HG03139 (cell line): ENCODE results near the gene LRRC56.

ENCODE experiments used
- ATAC-seq: cut with Tn5 transposase; IDR thresholded peaks from one replicate; pipeline ENCODE4 v1.9.1; 2021; ENCODE audit not compliant: unreplicated experiment

LRRC56 gene

DNA sequence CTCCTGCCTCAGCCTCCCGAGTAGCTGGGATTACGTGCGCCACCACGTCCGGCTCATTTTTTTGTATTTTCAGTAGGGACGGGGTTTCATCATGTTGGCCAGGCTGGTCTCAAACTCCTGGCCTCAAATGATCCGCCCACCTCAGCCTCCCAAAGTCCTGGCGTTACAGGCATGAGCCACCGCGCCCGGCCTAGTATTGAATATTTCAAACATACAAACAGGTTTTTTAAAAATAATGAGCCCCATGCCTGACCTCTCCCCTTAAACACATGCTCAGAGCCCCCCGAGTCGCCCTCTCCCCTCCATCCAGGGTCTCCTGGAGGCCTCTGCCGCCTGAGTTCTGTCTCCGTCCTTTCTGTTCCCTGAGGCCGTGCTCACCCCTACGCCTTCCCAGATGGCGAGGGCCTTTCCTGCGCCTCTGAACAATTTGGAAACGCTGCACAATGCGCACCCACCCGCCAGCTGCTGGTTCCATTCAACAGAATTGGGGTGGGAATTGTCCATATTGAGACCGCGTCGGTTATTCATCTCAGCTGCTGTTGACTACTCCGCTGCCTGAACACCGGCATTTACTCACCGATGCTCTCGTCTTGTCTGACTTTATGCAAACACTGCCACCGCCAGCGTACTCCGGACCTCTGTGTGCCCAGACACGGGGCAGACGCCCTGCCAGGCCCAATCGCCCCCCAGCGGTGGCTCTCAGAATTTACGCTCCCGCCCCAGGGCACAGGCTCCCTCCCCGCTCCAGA, 16.7 kb upstream of the LRRC56 start:
- no peak for ATAC-seq

- no peak for ATAC-seq
Measured at GRCh38 chr11:521177-521688, 16.1 kb upstream of the LRRC56 start.

- no peak for ATAC-seq
Measured at GRCh38 chr11:526192-526591, 11.1 kb upstream of the LRRC56 start.

DNA sequence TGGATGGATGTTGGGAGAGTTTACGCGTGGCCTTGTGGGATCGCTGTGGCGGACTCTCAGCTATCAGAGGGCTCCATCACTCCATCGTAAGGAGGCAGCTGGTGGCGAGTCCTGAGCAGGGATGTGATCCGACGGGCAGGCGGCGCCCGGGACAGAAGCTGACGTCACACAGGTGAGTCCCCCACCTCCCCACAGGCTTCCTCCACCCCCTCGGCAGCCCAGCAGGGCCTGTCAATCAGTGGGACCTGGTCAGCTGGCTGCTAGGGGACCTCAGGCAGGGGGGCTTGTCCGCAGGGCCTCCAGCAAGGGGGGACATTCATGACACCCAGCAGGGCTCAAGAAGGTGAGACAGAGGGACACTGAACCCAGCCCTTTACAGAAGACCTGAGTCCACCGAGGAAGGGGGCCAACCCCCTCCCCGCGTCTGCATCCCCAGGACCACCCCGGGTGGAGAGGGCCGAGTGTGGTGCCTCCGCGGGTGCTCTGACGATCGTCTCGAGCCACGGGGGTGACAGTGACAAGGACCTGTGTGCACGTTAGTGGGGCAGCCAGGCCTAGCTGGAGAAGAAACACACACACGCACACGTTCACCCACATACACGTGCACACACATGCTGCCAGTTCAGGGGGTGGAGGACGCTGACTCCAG, 9.0 kb upstream of the LRRC56 start:
- ATAC-seq = no peak

- no peak for ATAC-seq
Measured at GRCh38 chr11:528815-529727, 8.3 kb upstream of the LRRC56 start.

GRCh38 chr11:529728-530411, 7.5 kb upstream of the LRRC56 start:
- no peak for ATAC-seq

GRCh38 chr11:530960-531831, 6.1 kb upstream of the LRRC56 start:
- ATAC-seq = no peak

- no peak for ATAC-seq
Measured at GRCh38 chr11:531919-532526, 5.3 kb upstream of the LRRC56 start.

GRCh38 chr11:532527-532985, 4.8 kb upstream of the LRRC56 start:
- no peak for ATAC-seq

DNA sequence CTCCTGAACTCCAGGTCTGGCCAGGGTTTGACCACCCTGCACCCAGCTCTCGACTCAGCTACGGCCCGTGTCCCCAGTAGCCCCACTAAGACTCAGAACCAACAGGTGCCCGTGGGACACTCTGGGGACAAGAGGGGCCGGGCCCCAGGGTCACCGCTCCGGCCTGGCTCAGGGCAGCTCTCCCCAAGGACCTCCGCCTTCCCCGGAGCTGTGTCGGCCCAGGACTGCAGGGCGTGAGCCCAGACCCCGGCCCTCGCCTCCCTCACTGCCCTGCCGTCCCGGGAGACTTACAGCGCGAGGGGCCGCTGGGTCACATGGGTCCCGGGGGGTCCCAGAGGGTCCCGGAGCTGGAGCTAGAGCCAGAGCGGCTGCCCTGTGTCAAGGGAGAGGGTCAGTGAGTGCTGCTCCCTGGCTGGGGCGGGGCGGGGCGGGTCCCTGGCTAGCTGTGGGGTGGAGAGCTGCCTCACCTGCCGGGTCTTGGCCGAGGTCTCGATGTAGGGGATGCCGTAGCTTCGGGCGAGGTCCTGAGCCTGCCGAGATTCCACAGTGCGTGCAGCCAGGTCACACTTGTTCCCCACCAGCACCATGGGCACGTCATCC, 4.2 kb upstream of the LRRC56 start:
- no peak for ATAC-seq

GRCh38 chr11:533586-534395, 3.5 kb upstream of the LRRC56 start:
- ATAC-seq = no peak

GRCh38 chr11:534396-535209, 2.7 kb upstream of the LRRC56 start:
- no peak for ATAC-seq

GRCh38 chr11:535210-535518, 2.2 kb upstream of the LRRC56 start:
- no peak for ATAC-seq

DNA sequence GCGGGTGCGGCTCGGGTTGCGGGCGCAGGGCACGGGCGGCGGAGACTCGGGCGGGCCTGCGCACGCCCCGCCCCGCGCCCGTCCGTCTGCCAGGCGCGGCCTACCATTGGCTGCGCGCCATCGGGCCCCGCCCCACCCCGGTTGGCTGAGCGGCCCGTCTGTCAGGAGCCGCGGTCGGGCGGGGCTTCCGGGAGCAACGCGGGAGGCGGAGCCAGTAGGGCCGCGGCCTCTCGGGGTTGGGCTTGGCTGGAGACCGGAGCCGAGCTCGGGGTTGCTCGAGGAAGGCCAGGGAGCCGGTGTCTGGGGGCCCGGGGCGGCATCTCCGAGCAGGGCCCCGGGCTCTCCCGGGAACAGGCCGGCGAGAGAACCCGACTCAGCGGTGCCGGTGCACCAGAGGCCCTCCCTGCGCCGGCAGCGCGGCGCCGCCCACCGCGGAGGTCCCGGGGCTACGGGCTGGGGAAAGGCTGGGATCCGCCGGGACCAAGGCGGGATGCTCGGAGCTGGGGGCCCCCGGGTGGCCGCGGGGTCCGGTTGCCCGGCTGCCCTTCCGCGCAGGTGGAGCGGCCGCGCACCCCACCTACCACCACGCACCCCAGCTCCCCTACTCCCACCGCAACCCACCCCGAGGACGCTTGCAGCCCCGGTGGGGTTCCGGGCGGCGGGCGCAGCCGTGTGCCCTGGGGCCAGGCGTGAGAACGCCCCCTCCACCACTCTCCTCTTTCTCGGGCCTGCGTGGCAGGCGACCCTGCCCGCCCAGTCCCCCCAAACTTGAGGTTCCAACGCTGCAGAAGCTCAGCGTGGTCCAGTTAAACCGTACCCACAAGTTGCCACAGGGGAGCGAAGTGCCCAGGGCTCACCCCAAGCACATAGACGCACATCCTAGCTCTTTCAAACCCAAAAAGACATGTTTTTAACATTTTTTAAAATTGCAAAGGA, 1.5 kb upstream of the LRRC56 start, which contains the start of gene HRAS:
Gene HRAS, minus strand, starts transcription at position 58 of the 936 bp plus-strand sequence.
- peak; percentile 66 for ATAC-seq

DNA sequence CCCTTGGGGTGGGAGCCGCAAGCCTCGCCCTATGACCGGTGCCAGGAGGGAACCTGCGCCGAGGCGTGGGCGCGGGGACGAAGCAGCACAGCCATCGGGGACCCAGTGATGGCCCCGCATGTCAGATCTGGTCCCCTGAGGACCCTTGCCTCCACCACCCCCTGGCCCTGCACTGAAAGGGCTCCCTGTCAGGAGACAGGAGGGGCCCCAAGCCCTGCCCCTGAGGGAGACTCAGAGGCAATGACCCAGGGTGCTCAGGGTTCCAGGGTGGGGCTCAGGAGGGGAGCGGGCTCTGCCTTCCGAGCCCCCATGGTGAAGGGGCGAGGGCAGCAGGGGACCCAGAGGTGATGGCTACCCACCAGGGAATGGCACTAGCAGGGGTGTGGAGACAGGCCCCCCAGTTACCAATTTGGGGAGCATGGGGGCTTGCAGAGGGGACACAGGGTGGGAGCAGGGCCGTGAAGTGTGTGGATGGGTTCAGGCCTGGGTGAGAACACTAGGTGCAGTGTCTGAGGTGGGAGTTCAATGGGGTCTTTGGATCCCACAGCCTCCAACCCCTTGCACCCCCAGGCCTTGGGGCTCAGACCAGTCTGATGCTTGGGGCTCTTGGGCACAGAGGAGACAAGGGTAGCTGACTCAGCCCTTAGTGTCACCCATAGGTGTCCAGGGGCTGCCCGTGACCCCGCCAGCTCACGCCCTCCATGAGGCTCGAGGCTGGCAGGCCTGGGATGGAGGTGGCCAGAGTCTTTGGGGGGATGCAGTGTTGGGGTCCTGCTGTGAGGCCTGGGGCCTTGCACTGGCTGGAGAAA, 499 bp downstream of the LRRC56 start:
- no peak for ATAC-seq
